ENCODE measurements around the gene MAST3. TPM values are rescaled to one million over a fixed set of nuclear protein-coding genes. Genes with fewer than 3 reads are reported as not detected.

The MAST3 gene
- total RNA-seq, 1 experiment from 2014 or later = 10.4 TPM

- Histone ChIP-seq H2BK15ac (ENCODE audit: low read depth, low read length) (no peak overlapping the region), H3K27me3 (ENCODE audit: insufficient read depth, low read length) (no peaks in the 10 kb centered on the region), H3K23ac (ENCODE audit: insufficient read length, low read depth, low read length) (no peak overlapping the region), H4K5ac (ENCODE audit: insufficient read length, low read depth, low read length) (no peak overlapping the region), H3K4me1 (ENCODE audit: insufficient read depth, low read length) (no peaks in the 10 kb centered on the region; the same call in 1 of the 2 replicates), H2AFZ (ENCODE audit: low read length) (no peak overlapping the region), H3K27ac (ENCODE audit: insufficient read length, low read depth, low read length) (no peak overlapping the region), H3K9me3 (ENCODE audit: control insufficient read depth, low read depth, low read length) (no peaks in the 10 kb centered on the region), H3K79me1 (ENCODE audit: insufficient read depth, low read depth, low read length, poor library complexity, severe bottlenecking) (peaks cover 6% of the 10 kb centered on the region), H3K79me2 (ENCODE audit: insufficient read depth, low read length) (peaks cover 2% of the 10 kb centered on the region; the same call in 1 of the 2 replicates), H4K8ac (replicated peaks; ENCODE audit: insufficient read length, low read depth, low read length) (no peak overlapping the region), H3K23me2 (ENCODE audit: insufficient read length, low read depth, low read length, poor library complexity, severe bottlenecking) (peaks cover 8% of the 10 kb centered on the region), H2BK20ac (ENCODE audit: low read depth, low read length, poor library complexity, severe bottlenecking) (no peak overlapping the region), H3K18ac (ENCODE audit: insufficient read length, low read depth, low read length) (no peak overlapping the region), H3K56ac (ENCODE audit: insufficient read length, low read depth, low read length) (no peak overlapping the region), H2BK12ac (ENCODE audit: insufficient read length, low read depth, low read length) (no peak overlapping the region), H3T11ph (ENCODE audit: low read length) (no peak overlapping the region), H3K14ac (ENCODE audit: insufficient read depth, low read length) (no peak overlapping the region), H4K20me1 (ENCODE audit: control insufficient read depth, insufficient read depth, insufficient read length) (no peaks in the 10 kb centered on the region), H2AK5ac (ENCODE audit: insufficient read length, low read length) (no peak overlapping the region), H4K91ac (ENCODE audit: insufficient read length, low read depth, low read length) (no peak overlapping the region), H3K9ac (ENCODE audit: extremely low read depth, insufficient read length, low read length) (peak overlapping the region; percentile 5), H2BK5ac (ENCODE audit: insufficient read length, low read length) (no peak overlapping the region), H3K4ac (ENCODE audit: low read depth, low read length) (no peak overlapping the region), H2BK120ac (ENCODE audit: low read depth, low read length, poor library complexity, severe bottlenecking) (no peak overlapping the region), H3K4me2 (ENCODE audit: insufficient read depth, insufficient read length, low read length) (peak overlapping the region; percentile 87)
- Mint-ChIP-seq H3K9me3 (no peaks in the 10 kb centered on the region; a peak in 1 of 5 replicates), H3K27me3 (ENCODE audit: low read depth) (no peaks in the 10 kb centered on the region; the same call in 1 of the 2 replicates), H3K36me3 (ENCODE audit: insufficient read depth in 1 of 3, low read depth in 3 of 3) (peaks cover 14 to 32% (median 32%) of the 10 kb centered on the region in 3 experiments), H3K4me3 (peak overlapping the region; percentile 84 to 90), H3K27ac (0 out of 7 replicates have a peak overlapping the region, but pooled peaks of 2 of the 3 experiments have one; percentile 21 to 34), H3K4me1 (peaks cover 17 to 20% of the 10 kb centered on the region in 2 experiments)
- no CpG with 5 or more reads among the region's 27 CpGs for WGBS (ENCODE audit: extremely low coverage, insufficient read length, low lambda C conversion rate)
- DNase-seq = peak; percentile 77
- TF ChIP-seq, protein P1, sequence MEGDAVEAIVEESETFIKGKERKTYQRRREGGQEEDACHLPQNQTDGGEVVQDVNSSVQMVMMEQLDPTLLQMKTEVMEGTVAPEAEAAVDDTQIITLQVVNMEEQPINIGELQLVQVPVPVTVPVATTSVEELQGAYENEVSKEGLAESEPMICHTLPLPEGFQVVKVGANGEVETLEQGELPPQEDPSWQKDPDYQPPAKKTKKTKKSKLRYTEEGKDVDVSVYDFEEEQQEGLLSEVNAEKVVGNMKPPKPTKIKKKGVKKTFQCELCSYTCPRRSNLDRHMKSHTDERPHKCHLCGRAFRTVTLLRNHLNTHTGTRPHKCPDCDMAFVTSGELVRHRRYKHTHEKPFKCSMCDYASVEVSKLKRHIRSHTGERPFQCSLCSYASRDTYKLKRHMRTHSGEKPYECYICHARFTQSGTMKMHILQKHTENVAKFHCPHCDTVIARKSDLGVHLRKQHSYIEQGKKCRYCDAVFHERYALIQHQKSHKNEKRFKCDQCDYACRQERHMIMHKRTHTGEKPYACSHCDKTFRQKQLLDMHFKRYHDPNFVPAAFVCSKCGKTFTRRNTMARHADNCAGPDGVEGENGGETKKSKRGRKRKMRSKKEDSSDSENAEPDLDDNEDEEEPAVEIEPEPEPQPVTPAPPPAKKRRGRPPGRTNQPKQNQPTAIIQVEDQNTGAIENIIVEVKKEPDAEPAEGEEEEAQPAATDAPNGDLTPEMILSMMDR (conservative IDR thresholded peaks at IDR 0.05) = no peak
Observed at GRCh38 chr19:18194554-18195238, 97.1 kb downstream of the MAST3 start.

All from H9 (cell line).